ENCODE results near the gene MEAK7. TPM values are rescaled to one million over a fixed set of nuclear protein-coding genes. Genes with fewer than 3 reads are reported as not detected.

The MEAK7 gene
- total RNA-seq, 1 experiment from 2014 or later = 29.5 TPM

DNA sequence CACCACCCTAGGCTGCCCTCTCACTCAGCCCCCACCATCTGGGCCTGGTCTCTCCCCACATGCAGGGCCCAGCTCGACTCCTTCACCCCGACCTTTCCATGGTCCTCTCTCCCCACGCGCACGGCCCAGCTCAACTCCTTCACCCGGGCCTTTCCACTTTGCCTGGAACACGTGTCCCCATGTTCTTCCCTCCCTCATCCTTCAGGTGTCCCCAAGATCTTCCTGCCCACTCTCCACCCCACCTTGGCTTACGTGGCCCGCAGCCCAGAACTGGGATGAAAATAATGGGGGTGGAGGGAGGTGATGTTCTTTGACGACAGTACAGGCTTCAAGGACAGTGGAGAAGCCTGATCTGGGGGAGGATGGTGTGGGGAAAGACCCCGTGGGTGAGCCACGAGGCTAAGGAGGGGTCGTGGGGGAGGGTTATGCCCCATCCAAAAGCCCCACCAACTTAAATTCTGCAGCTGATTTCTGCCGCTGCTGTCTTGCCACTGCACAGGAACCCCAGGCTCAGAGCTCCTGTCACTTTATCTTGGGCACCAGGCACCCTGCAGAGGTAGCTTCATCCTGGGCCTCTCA lies 9.9 kb upstream of the MEAK7 start:
- TF ChIP-seq, protein P1, sequence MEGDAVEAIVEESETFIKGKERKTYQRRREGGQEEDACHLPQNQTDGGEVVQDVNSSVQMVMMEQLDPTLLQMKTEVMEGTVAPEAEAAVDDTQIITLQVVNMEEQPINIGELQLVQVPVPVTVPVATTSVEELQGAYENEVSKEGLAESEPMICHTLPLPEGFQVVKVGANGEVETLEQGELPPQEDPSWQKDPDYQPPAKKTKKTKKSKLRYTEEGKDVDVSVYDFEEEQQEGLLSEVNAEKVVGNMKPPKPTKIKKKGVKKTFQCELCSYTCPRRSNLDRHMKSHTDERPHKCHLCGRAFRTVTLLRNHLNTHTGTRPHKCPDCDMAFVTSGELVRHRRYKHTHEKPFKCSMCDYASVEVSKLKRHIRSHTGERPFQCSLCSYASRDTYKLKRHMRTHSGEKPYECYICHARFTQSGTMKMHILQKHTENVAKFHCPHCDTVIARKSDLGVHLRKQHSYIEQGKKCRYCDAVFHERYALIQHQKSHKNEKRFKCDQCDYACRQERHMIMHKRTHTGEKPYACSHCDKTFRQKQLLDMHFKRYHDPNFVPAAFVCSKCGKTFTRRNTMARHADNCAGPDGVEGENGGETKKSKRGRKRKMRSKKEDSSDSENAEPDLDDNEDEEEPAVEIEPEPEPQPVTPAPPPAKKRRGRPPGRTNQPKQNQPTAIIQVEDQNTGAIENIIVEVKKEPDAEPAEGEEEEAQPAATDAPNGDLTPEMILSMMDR (IDR thresholded peaks at IDR 0.05; ENCODE audit: unreplicated experiment) = no peak
- H3K4me3 Mint-ChIP-seq (ENCODE audit: low read depth, unreplicated experiment) = no peak overlapping the region
- no TSS peak for BruUV-seq (replicated peaks)
- peaks cover 5% of the 10 kb centered on the region for H3K36me3 Mint-ChIP-seq (ENCODE audit: insufficient read depth, unreplicated experiment)
- H3K27me3 Mint-ChIP-seq (ENCODE audit: unreplicated experiment) = no peaks in the 10 kb centered on the region
- H3K27ac Mint-ChIP-seq (ENCODE audit: unreplicated experiment) = no peak overlapping the region
- peaks cover 38% of the 10 kb centered on the region for H3K4me1 Mint-ChIP-seq (ENCODE audit: low read depth, unreplicated experiment)
- intact Hi-C loops (cut with micrococcal nuclease; ENCODE audit: unreplicated experiment) = no loop called here
- CTCF ChIA-PET = interaction anchor here (0.7 kb wide), 2 partner anchors 107 to 212 kb away, joined by 3 read pairs; no protein-coding TSS in a partner anchor
- DNase-seq = no peak
- H3K9me3 Mint-ChIP-seq (ENCODE audit: low read depth, unreplicated experiment) = no peaks in the 10 kb centered on the region

DNA sequence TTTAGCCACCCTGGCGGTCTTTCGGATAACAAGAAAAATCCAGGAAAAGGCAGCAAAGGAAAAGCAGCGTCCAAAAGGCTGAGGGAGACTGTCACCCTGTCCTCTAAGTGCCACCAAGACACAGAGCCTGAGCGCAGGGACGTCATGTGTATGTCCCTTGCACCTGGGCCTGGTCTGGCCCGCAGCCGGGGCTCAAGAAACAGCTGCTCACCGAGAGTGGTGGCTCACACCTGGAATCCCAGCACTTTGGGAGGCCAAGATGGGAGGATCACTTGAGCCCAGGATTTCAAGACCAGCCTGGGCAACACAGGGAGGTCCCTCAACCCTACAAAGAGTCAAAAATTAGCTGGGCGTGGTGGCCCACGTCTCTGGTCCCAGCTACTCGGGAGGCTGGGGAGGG lies 9.2 kb upstream of the MEAK7 start:
- intact Hi-C loops (cut with micrococcal nuclease; ENCODE audit: unreplicated experiment) = no loop called here

GRCh38 chr16:84513123-84513522 lies 8.7 kb upstream of the MEAK7 start:
- CTCF ChIA-PET = interaction anchor here (0.7 kb wide), 1 partner anchor 106 kb away, joined by 7 read pairs; no protein-coding TSS in a partner anchor
- no peak for DNase-seq
- Mint-ChIP-seq H3K27ac (ENCODE audit: unreplicated experiment) (peak overlapping the region; percentile 11), H3K4me3 (ENCODE audit: low read depth, unreplicated experiment) (no peak overlapping the region), H3K4me1 (ENCODE audit: low read depth, unreplicated experiment) (peaks cover 38% of the 10 kb centered on the region), H3K36me3 (ENCODE audit: insufficient read depth, unreplicated experiment) (peaks cover 5% of the 10 kb centered on the region), H3K27me3 (ENCODE audit: unreplicated experiment) (no peaks in the 10 kb centered on the region), H3K9me3 (ENCODE audit: low read depth, unreplicated experiment) (no peaks in the 10 kb centered on the region)
- no TSS peak for BruUV-seq (replicated peaks)
- TF ChIP-seq, protein P1 (IDR thresholded peaks at IDR 0.05; ENCODE audit: unreplicated experiment) = no peak
- intact Hi-C loops (cut with micrococcal nuclease; ENCODE audit: unreplicated experiment) = no loop called here

More for the DNA sequence above, 9.2 kb upstream of the MEAK7 start:
- CTCF ChIA-PET = interaction anchor here (0.7 kb wide), 2 partner anchors 108 to 213 kb away, joined by 3 read pairs; no protein-coding TSS in a partner anchor
- no peak overlapping the region for H3K4me3 Mint-ChIP-seq (ENCODE audit: low read depth, unreplicated experiment)
- no peak for DNase-seq
- TF ChIP-seq, protein P1 (IDR thresholded peaks at IDR 0.05; ENCODE audit: unreplicated experiment) = no peak
- H3K36me3 Mint-ChIP-seq (ENCODE audit: insufficient read depth, unreplicated experiment) = peaks cover 5% of the 10 kb centered on the region
- H3K4me1 Mint-ChIP-seq (ENCODE audit: low read depth, unreplicated experiment) = peaks cover 38% of the 10 kb centered on the region
- H3K27me3 Mint-ChIP-seq (ENCODE audit: unreplicated experiment) = no peaks in the 10 kb centered on the region
- H3K9me3 Mint-ChIP-seq (ENCODE audit: low read depth, unreplicated experiment) = no peaks in the 10 kb centered on the region
- BruUV-seq (replicated peaks) = no TSS peak
- peak overlapping the region; percentile 11 for H3K27ac Mint-ChIP-seq (ENCODE audit: unreplicated experiment)

DNA sequence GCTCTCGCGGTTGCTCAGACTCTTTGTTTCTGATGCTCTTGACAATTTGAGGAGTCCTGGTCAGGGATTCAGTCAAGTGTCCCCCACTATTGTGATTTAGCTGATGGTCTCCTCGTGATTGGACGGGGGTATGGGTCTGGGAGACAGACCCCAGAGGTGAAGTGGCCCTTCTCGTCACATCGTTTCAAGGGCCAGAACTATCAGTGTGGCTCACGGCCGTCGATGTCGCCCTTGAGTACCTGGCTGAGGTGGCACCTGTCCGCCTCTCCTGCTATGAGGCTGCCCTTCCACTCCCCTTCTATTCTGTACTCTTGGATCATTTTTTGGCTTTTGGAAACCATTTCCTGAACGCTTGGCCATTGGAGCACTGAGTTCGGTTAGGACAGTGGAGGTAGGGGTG lies 7.4 kb upstream of the MEAK7 start:
- peak overlapping the region; percentile 25 for H3K27ac Mint-ChIP-seq (ENCODE audit: unreplicated experiment)
- TF ChIP-seq, protein P1 (IDR thresholded peaks at IDR 0.05; ENCODE audit: unreplicated experiment) = no peak
- no peaks in the 10 kb centered on the region for H3K27me3 Mint-ChIP-seq (ENCODE audit: unreplicated experiment)
- DNase-seq = no peak
- no peak overlapping the region for H3K4me3 Mint-ChIP-seq (ENCODE audit: low read depth, unreplicated experiment)
- peaks cover 38% of the 10 kb centered on the region for H3K4me1 Mint-ChIP-seq (ENCODE audit: low read depth, unreplicated experiment)
- H3K36me3 Mint-ChIP-seq (ENCODE audit: insufficient read depth, unreplicated experiment) = peaks cover 10% of the 10 kb centered on the region
- no peaks in the 10 kb centered on the region for H3K9me3 Mint-ChIP-seq (ENCODE audit: low read depth, unreplicated experiment)
- CTCF ChIA-PET = interaction anchor here (1.0 to 2.1 kb wide), 3 partner anchors 105 to 214 kb away, joined by 3 to 11 read pairs (median 5); no protein-coding TSS in a partner anchor
- BruUV-seq (replicated peaks) = no TSS peak
- intact Hi-C loops (cut with micrococcal nuclease; ENCODE audit: unreplicated experiment) = loop anchor here (1.0 to 2.0 kb wide), 3 partner anchors 57 to 214 kb away; no protein-coding TSS in a partner anchor
